HL-60 (cell line): ENCODE results near the gene GET3.
"Not testable (repeated sequence)": the region's sequence is repeated elsewhere in the genome, so short reads cannot be mapped to it uniquely, and the experiment has no call there.

ENCODE experiments used
- DNase-seq, 2 experiments: peaks; one replicate each; pipeline ENCODE4 v3.0.0-alpha.2; 2010 to 2020; ENCODE audit warnings: low read depth in 1 of 2, low spot score in 1 of 2
- H3K27ac ChIP-seq: fragments of 250-450 bp; sonication (Bioruptor Pico); replicated peaks from 2 replicates; pipeline ENCODE4 v1.5.1; 2020; ENCODE audit warnings: mild to moderate bottlenecking, moderate library complexity
- H3K27me3 ChIP-seq: fragments of 250-450 bp; sonication (Bioruptor Pico); 2 replicates; pipeline ENCODE4 v1.5.1; 2021; ENCODE audit warnings: mild to moderate bottlenecking, moderate library complexity; ENCODE audit not compliant: insufficient read depth, poor library complexity, severe bottlenecking
- H3K4me3 ChIP-seq: replicated peaks from 2 replicates; pipeline ENCODE4 v1.5.1; 2011; ENCODE audit warnings: mild to moderate bottlenecking, control low read depth, low read length; ENCODE audit not compliant: insufficient read depth
- GABPA ChIP-seq: IDR thresholded peaks from 2 replicates; pipeline ENCODE4 v1.6.1; 2012; ENCODE audit warnings: low read depth
- POLR2AphosphoS5 ChIP-seq: IDR thresholded peaks from 2 replicates; pipeline ENCODE4 v1.6.1; 2012; ENCODE audit warnings: low read depth
- REST ChIP-seq: IDR thresholded peaks from 2 replicates; pipeline ENCODE4 v1.6.1; 2012; ENCODE audit warnings: low read depth; ENCODE audit not compliant: insufficient replicate concordance
- SPI1 ChIP-seq: IDR thresholded peaks from 2 replicates; pipeline ENCODE4 v1.6.1; 2012; ENCODE audit warnings: low read depth, mild to moderate bottlenecking, borderline replicate concordance
- TF ChIP-seq, protein P1 (sequence below): IDR thresholded peaks from one replicate; pipeline ENCODE4 v1.5.1; 2011; ENCODE audit warnings: low read length, control low read depth, inconsistent platforms; ENCODE audit not compliant: insufficient read depth

GET3 gene

DNA sequence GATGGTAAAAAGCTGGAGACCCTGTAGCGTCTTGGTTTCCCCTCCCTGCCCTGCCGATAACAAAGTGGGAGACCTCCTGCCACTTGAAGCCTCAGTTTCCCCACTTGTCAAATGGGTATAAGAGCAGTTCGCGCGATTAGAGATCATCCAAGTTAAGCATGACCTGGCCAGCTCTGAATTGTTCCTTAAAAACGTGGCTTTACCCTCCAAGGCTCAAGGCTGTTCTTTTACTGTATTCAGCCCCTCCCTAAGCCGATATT, 14.0 kb upstream of the GET3 start:
- peak in 1 of 2 experiments; percentile 21 for DNase-seq
- H3K27ac ChIP-seq, result peak overlapping the region; percentile 93
- H3K27me3 ChIP-seq, result no peaks in the 10 kb centered on the region
- peak overlapping the region; percentile 88 for H3K4me3 ChIP-seq
- TF ChIP-seq, protein P1, sequence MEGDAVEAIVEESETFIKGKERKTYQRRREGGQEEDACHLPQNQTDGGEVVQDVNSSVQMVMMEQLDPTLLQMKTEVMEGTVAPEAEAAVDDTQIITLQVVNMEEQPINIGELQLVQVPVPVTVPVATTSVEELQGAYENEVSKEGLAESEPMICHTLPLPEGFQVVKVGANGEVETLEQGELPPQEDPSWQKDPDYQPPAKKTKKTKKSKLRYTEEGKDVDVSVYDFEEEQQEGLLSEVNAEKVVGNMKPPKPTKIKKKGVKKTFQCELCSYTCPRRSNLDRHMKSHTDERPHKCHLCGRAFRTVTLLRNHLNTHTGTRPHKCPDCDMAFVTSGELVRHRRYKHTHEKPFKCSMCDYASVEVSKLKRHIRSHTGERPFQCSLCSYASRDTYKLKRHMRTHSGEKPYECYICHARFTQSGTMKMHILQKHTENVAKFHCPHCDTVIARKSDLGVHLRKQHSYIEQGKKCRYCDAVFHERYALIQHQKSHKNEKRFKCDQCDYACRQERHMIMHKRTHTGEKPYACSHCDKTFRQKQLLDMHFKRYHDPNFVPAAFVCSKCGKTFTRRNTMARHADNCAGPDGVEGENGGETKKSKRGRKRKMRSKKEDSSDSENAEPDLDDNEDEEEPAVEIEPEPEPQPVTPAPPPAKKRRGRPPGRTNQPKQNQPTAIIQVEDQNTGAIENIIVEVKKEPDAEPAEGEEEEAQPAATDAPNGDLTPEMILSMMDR, result no peak
- TF ChIP-seq GABPA (no peak), REST (no peak), SPI1 (no peak), POLR2AphosphoS5 (no peak)

DNA sequence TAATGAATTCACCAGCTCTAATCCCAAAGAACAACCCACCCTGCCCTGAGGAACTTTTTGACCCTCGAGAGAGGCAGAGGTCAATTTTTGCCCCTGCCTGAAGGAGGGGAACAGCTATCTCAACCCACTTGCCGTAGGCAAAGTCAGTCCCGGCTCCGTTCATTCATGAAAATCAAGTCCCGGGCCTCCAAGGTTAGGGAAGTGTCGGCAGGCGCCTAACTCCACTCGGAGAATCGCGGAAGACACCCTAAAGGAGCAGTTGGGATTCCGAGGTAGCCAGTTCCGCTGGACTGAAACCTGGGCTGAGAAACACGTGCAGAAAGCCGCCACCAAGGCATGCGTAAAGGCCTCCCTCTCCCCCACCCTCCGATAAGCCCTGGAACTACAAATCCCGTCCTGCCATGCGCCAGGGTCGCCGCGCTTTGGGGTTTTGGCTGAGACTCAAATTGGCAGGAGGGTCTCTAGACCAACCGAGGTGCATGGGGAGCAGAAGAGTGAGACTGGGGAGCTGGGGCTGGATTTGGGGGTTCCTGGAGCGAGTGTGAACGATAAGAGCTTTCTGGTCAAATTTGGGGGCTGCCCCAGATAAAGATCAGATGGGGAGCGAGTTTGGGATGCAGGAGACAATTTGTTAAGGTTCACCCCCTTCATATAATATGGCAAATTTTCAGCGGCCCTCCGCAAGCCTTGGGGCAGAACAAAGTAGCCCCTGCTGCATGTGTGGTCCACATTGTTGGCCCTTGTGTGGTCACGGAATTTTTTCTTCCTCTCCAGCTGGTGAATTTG, 13.5 kb upstream of the GET3 start, which contains the start of gene TNPO2:
TNPO2 (minus strand) TSS at position 292 of the 786 bp plus-strand sequence. CDS start 2,955 bp downstream, outside the sequence.
- Histone ChIP-seq H3K27me3 (no peaks in the 10 kb centered on the region), H3K27ac (peak within 1 kb of the TSS; percentile 93), H3K4me3 (peak within 1 kb of the TSS; percentile 88)
- TF ChIP-seq POLR2AphosphoS5 (peak; percentile 72), SPI1 (no peak)
- DNase-seq, result peak; percentile 76 to 86

DNA sequence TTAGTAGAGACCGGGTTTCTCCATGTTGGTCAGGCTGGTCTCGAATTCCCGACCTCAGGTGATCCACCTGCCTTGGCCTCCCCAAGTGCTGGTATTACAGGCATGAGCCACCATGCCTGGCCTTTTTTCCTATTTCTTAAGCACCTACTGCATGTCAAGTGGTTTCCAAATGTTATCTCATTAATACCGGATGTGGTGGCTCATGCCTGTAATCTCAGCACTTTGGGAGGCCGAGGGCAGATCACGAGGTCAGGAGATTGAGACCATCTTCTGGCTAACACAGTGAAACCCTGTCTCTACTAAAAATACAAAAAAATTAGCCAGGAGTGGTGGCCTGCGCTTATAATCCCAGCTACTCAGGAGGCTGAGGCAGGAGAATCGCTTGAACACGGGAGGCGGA, 11.7 kb upstream of the GET3 start:
- DNase-seq, H3K4me3 ChIP-seq, H3K27ac ChIP-seq, H3K27me3 ChIP-seq: not testable (repeated sequence)

DNA sequence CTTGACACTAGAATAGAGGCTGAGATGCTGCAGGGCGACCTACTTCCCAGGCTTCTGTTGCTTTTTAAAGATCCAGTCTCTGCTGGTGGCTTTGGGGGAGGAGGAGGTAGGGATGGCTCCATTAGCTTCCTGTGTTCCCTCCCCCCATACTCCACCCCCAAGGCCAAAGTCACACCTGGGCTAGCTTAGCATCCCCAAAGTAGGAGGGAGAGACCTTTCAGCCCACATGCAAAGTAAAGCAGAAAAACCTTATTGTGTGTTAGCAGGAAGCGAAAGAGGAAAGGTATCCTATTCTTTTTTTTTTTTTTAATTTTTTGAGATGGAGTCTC, 10.3 kb upstream of the GET3 start:
- Histone ChIP-seq H3K27me3 (no peaks in the 10 kb centered on the region), H3K4me3 (no peak overlapping the region), H3K27ac (no peak overlapping the region)
- no peak for TF ChIP-seq GABPA
- DNase-seq, result no peak

DNA sequence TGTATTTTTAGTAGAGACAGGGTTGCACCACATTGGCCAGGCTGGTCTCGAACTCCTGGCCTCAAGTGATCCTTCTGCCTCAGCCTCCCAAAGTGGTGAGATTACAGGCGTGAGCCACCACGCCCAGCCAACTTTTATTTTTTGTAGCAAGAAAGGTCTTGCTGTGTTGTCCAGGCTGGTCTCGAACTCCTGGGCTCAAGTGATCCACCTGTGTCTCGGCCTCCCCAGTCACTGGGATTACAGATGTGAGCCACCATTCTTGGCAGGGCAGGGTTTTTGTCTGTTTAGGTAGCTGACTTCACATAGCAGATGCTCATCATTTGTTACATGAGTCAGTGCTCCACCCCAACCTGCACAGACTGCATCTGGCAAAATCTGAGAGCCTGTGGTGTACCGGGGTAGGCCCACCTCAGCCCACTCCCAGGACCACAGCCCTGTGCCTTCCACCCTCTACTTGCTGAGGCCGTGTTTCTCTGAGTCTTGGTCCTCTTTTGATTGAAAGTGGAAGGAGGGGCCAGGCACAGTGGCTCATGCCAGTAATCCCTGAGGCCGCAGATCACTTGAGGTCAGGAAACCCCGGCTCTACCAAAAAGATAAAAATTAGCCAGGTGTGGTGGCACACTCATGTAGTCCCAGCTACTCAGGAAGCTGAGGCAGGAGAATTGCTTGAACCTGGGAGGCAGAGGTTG, 9.4 kb upstream of the GET3 start:
- Histone ChIP-seq H3K27me3 (no peaks in the 10 kb centered on the region), H3K4me3 (no peak overlapping the region), H3K27ac (no peak overlapping the region)
- TF ChIP-seq POLR2AphosphoS5 (0 out of 2 replicates have a peak, but pooled peaks have one; percentile 12), GABPA (no peak)
- no peak for DNase-seq

DNA sequence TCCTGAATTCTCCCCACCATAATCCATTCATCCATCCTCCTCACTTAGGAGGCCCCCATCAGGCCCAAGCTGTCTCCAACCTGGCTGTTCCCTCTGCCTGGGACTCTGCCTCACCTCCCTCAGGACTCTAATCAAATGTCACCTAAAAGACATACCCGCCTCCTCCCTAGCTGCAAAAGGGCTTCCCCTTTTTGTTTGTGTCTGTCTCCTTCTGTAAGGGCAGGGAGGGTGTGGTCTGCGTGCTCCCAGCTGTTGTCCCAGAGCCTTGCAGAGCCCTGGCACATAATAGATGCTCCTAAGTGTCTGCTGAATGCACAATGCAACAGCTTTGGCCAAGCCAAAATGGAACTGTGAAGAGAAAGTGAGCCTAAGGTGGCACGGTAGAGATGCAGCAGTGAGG, 7.2 kb upstream of the GET3 start:
- DNase-seq, result peak in 1 of 2 experiments; percentile 80
- Histone ChIP-seq H3K4me3 (no peak overlapping the region), H3K27me3 (no peaks in the 10 kb centered on the region), H3K27ac (no peak overlapping the region)
- TF ChIP-seq, protein P1, result no peak
- TF ChIP-seq SPI1, result peak; percentile 96
